ENCODE data around the gene PREX1. TPM values are rescaled to one million over a fixed set of nuclear protein-coding genes. Genes with fewer than 3 reads are reported as not detected.
A peak's percentile ranks its signal among the peaks of the same experiment; 100 is the strongest.

PREX1 gene
- total and polyA plus RNA-seq, 2 of the 4 experiments (the other 2 are of a cell fraction): 0.67 to 0.72 TPM

- H3K56ac ChIP-seq (ENCODE audit: extremely low read depth, insufficient read depth, low read length): no peak overlapping the region
- dilution Hi-C loops (cut with HindIII; ENCODE audit: low sequenced_read_pairs, unreplicated experiment): no loop called here
- in situ Hi-C loops (cut with MboI; ENCODE audit: low sequenced_read_pairs): no loop called here
- no peak overlapping the region for H2BK20ac ChIP-seq (ENCODE audit: low read depth, low read length)
- no peak overlapping the region for H4K8ac ChIP-seq (ENCODE audit: low read depth in 2 of 2, low read length in 2 of 2)
- no peaks in the 10 kb centered on the region for H3K4me1 ChIP-seq (ENCODE audit: control insufficient read depth, insufficient read depth, low read length)
- no peak overlapping the region for H3K4me2 ChIP-seq (ENCODE audit: low read depth, low read length)
- H3K36me3 ChIP-seq (ENCODE audit: control insufficient read depth, insufficient read depth, low read length): no peaks in the 10 kb centered on the region
- BruUV-seq (replicated peaks): no TSS peak
- intact Hi-C loops (cut with micrococcal nuclease): no loop called here
- no peaks in the 10 kb centered on the region for H3K9me3 ChIP-seq (ENCODE audit: control insufficient read depth, insufficient read depth, low read length)
- no peak overlapping the region for H2BK15ac ChIP-seq (ENCODE audit: low read depth, low read length)
- no peak overlapping the region for H3K18ac ChIP-seq (ENCODE audit: low read depth, low read length)
- H3K14ac ChIP-seq (replicated peaks; ENCODE audit: low read depth, low read length): no peak overlapping the region
- no peak overlapping the region for H2BK5ac ChIP-seq (ENCODE audit: low read depth, low read length, poor library complexity, severe bottlenecking)
- peak overlapping the region; percentile 4 for H2AFZ ChIP-seq (replicated peaks; ENCODE audit: low read length, poor library complexity)
- H3K27me3 ChIP-seq (ENCODE audit: control insufficient read depth, insufficient read depth, low read length): peaks cover 3% of the 10 kb centered on the region; the same call in 1 of the 2 replicates
- ChIA-PET POLR2A (ENCODE audit: unreplicated experiment) (no interaction called here), CTCF (no interaction called here)
- no peaks in the 10 kb centered on the region for H3K9me1 ChIP-seq (ENCODE audit: insufficient read depth, low read length)
- no peak overlapping the region for H4K5ac ChIP-seq (ENCODE audit: low read depth, low read length)
- H2AK9ac ChIP-seq (replicated peaks; ENCODE audit: low read depth, low read length, poor library complexity): no peak overlapping the region
- H3K4ac ChIP-seq (ENCODE audit: low read depth, low read length): no peak overlapping the region
- no peaks in the 10 kb centered on the region for H4K20me1 ChIP-seq (ENCODE audit: insufficient read depth, low read length)
- no peak overlapping the region for H3K4me3 ChIP-seq (ENCODE audit: insufficient read depth, low read depth, low read length)
- no peak overlapping the region for H3K9ac ChIP-seq (ENCODE audit: low read depth, low read length)
- no peak overlapping the region for H2BK120ac ChIP-seq (ENCODE audit: low read depth, low read length)
- H3K23ac ChIP-seq (ENCODE audit: low read depth, low read length): no peak overlapping the region
- ATAC-seq (ENCODE audit: low read depth) (no peak), DNase-seq (no peak)
- WGBS, 2 experiments (ENCODE audit: extremely low coverage in 2 of 2, insufficient read length in 1 of 2): 40% methylated on average over 1 of the region's 11 CpGs; no CpG with 5 or more reads in 1 of the 2 experiments
- TF ChIP-seq, protein P1, sequence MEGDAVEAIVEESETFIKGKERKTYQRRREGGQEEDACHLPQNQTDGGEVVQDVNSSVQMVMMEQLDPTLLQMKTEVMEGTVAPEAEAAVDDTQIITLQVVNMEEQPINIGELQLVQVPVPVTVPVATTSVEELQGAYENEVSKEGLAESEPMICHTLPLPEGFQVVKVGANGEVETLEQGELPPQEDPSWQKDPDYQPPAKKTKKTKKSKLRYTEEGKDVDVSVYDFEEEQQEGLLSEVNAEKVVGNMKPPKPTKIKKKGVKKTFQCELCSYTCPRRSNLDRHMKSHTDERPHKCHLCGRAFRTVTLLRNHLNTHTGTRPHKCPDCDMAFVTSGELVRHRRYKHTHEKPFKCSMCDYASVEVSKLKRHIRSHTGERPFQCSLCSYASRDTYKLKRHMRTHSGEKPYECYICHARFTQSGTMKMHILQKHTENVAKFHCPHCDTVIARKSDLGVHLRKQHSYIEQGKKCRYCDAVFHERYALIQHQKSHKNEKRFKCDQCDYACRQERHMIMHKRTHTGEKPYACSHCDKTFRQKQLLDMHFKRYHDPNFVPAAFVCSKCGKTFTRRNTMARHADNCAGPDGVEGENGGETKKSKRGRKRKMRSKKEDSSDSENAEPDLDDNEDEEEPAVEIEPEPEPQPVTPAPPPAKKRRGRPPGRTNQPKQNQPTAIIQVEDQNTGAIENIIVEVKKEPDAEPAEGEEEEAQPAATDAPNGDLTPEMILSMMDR (conservative IDR thresholded peaks at IDR 0.05; ENCODE audit: low read depth, low read length): no peak
- no peak for TF ChIP-seq MAFK (IDR thresholded peaks at IDR 0.05; ENCODE audit: low read depth, low read length)
- no peak for TF ChIP-seq CHD1 (IDR thresholded peaks at IDR 0.05; ENCODE audit: low read depth, low read length)
- no peak for TF ChIP-seq BHLHE40 (IDR thresholded peaks at IDR 0.05; ENCODE audit: low read depth, low read length)
- TF ChIP-seq CEBPB (IDR thresholded peaks at IDR 0.05; ENCODE audit: low read depth, low read length): no peak
- TF ChIP-seq FOS (IDR thresholded peaks at IDR 0.05; ENCODE audit: low read depth, low read length): no peak
- no peak for TF ChIP-seq NFE2L2 (IDR thresholded peaks at IDR 0.05; ENCODE audit: low read depth, low read length)
- TF ChIP-seq RCOR1 (IDR thresholded peaks at IDR 0.05; ENCODE audit: insufficient replicate concordance, low read length): no peak
- no peak overlapping the region for H4K91ac ChIP-seq (ENCODE audit: insufficient read depth, low read depth, low read length)
- no peaks in the 10 kb centered on the region for H3K79me1 ChIP-seq (ENCODE audit: low read depth in 1 of 2, low read length in 2 of 2)
- H2AK5ac ChIP-seq (ENCODE audit: low read depth, low read length): no peak overlapping the region
- no peak overlapping the region for H3K27ac ChIP-seq (ENCODE audit: insufficient read depth, low read length)
Observed at GRCh38 chr20:48738399-48739304, 89.1 kb downstream of the PREX1 start.
